ENCODE results near the gene KCNH5.

DNA sequence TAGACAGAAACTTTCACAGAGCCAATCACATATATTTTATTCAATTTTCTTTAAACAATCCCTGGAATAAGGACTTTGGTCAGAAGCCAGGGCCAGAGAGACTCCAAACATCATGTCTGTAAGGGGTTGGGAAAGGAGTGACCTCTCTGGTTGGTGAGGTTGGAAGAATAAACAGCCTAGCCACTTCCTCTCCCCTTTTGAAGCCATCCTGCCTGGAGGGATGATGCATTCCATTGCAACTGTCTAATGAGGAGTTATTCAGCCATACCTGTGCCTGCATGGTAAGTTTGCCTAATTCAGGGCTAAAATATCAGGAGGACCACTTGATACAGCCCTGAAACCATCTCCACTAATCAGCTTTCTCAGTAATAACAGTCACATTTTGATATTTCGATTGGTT, 299.8 kb downstream of the KCNH5 start:
- TF ChIP-seq, protein P1, sequence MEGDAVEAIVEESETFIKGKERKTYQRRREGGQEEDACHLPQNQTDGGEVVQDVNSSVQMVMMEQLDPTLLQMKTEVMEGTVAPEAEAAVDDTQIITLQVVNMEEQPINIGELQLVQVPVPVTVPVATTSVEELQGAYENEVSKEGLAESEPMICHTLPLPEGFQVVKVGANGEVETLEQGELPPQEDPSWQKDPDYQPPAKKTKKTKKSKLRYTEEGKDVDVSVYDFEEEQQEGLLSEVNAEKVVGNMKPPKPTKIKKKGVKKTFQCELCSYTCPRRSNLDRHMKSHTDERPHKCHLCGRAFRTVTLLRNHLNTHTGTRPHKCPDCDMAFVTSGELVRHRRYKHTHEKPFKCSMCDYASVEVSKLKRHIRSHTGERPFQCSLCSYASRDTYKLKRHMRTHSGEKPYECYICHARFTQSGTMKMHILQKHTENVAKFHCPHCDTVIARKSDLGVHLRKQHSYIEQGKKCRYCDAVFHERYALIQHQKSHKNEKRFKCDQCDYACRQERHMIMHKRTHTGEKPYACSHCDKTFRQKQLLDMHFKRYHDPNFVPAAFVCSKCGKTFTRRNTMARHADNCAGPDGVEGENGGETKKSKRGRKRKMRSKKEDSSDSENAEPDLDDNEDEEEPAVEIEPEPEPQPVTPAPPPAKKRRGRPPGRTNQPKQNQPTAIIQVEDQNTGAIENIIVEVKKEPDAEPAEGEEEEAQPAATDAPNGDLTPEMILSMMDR (IDR thresholded peaks at IDR 0.05), result no peak
- TF ChIP-seq POLR2A (IDR thresholded peaks at IDR 0.05; ENCODE audit: low read depth), result no peak
